ENCODE measurements around the gene GTF2A1L.

Gene GTF2A1L

DNA sequence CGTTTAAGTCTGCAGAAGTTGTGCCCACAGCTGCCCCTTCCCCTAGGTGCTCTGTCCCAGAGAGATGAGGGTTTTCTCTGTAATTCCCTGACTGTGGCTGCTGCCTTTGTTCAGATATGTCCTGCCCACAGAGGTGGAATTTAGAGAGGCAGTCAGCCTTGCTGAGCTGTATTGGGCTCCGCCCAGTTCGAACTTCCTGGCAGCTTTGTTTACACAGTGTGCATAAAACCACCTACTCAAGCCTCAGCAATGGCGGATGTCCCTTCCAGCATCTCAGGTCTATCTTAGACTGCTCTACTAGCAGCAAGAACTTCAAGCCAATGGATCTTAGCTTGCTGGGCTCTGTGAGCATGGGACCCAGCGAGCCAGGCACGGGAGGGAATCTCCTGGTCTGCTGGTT is 89.8 kb downstream of the GTF2A1L start:
- no peak for TF ChIP-seq Cebpa-rat (IDR thresholded peaks at IDR 0.05)
- H3K4me2 ChIP-seq, result peak overlapping the region in 2 of 11 experiments; percentile 19 to 22; a peak in 2 of 22 replicates
- H3K4me3 ChIP-seq, result no peak overlapping the region
- peak overlapping the region in 2 of 11 experiments; percentile 1 to 20; a peak in 2 of 22 replicates for H3K27ac ChIP-seq
- no peaks in the 10 kb centered on the region for H3K27me3 ChIP-seq
- no peaks in the 10 kb centered on the region for H4K20me1 ChIP-seq
- peaks cover 0 to 17% (median 0%) of the 10 kb centered on the region in 11 experiments; a peak in 4 of 22 replicates for H3K9me3 ChIP-seq (replicated peaks in 1 of 11)
- no peak overlapping the region for H3K9ac ChIP-seq
- H3K36me3 ChIP-seq, result no peaks in the 10 kb centered on the region
- H3K4me1 ChIP-seq, result peaks cover 0 to 24% (median 6%) of the 10 kb centered on the region in 10 experiments; a peak in 11 of 20 replicates

DNA sequence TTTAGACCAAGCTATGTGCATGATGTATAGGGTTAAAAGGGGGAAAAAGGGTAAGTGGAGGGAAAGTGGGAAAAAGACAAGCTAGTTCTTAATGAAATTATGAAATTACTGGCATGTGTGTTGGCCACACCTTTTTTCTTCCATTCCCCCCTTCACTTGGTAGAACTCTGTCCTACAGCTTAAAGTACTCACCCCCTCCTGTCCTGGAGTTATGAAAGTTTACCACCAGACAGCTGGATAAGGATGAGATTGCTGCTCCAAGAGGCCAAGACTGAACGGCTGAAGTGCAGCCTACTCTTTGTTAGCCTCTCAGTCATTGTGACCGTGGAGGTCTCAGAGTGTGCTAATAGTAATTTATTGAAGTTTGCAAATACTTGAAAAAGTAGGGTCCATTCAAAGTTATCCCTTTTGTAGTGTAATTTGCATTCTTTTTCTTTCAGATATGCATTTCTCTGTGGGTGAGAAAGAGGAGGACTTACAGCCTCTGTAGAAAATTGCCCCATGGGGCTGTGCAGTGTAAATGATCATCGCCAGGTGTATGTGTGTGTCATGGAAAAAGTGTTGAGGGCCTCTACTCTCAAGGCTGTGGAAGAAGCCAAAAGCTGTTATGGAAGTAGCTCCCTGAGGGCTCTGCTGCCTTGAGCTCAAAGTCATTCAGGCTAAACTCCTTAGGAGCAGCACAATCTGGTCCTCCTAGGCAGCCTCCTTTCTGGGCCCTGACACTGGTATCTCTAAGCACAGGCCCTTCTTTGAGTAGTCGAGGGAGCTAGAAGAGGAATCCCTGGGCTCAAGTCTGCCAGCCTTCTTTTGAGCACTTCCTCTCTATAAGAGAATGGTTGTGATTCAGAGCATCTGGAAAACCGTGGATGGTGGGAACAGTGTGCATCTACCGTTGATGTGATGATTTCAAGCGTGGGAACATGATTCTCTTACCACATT is 91.7 kb downstream of the GTF2A1L start:
- Histone ChIP-seq H3K27me3 (no peaks in the 10 kb centered on the region), H3K27ac (no peak overlapping the region), H3K4me1 (peaks cover 0 to 24% (median 6%) of the 10 kb centered on the region in 10 experiments; a peak in 11 of 20 replicates), H3K9me3 (replicated peaks in 1 of 11) (peaks cover 0 to 17% (median 0%) of the 10 kb centered on the region in 11 experiments; a peak in 4 of 22 replicates), H3K36me3 (no peaks in the 10 kb centered on the region), H3K4me2 (no peak overlapping the region), H3K4me3 (no peak overlapping the region), H4K20me1 (no peaks in the 10 kb centered on the region), H3K9ac (no peak overlapping the region)
- no peak for TF ChIP-seq Cebpa-rat (IDR thresholded peaks at IDR 0.05)

DNA sequence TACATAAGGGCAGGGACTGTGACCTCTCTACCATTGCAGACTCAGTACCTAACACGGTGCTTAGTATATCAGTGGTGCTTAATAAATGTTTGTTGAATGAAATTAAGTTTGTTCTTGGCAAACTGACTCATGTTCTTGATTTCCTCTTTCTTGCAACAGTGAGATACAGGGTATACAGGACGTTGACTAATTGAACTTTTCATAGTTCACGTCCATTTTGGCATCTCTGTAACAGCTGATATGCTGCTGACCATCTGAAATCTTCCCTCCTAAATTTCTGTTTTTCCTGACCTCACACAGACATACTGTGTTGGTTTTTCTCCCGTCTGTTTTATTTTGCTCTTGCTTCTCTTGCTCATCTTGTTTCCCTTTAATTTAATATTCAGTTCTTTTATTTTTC is 93.7 kb downstream of the GTF2A1L start:
- peaks cover 0 to 17% (median 0%) of the 10 kb centered on the region in 11 experiments; a peak in 4 of 22 replicates for H3K9me3 ChIP-seq (replicated peaks in 1 of 11)
- H3K4me3 ChIP-seq, result no peak overlapping the region
- no peak overlapping the region for H3K9ac ChIP-seq
- H3K4me1 ChIP-seq, result peaks cover 0 to 39% (median 6%) of the 10 kb centered on the region in 10 experiments; a peak in 12 of 20 replicates
- no peaks in the 10 kb centered on the region for H3K27me3 ChIP-seq
- H3K36me3 ChIP-seq, result no peaks in the 10 kb centered on the region
- TF ChIP-seq Cebpa-rat (IDR thresholded peaks at IDR 0.05), result no peak
- peak overlapping the region in 3 of 11 experiments; percentile 15 to 57 (median 51); a peak in 4 of 22 replicates for H3K27ac ChIP-seq
- no peaks in the 10 kb centered on the region for H4K20me1 ChIP-seq
- H3K4me2 ChIP-seq, result peak overlapping the region in 4 of 11 experiments; percentile 5 to 41 (median 34); a peak in 6 of 22 replicates

DNA sequence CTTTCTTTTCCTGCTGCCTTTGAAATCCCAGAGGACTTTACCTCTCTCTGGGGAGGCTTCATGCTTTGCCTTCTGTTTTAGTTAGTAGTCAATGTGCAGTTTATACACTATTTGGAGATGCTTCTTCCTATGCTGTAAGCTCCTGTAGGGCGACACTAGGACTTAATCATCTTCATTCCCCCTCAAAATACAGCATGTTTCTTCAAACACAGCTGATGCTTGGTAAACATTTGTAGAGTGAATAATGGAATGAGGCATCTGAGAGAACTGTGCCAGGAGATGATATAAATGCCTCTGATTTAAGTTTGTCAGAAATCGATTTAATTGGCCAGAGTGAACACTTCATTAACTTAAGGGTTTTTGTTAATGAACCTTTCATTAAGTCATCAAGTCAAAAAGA is 94.5 kb downstream of the GTF2A1L start:
- Histone ChIP-seq H3K27ac (peak overlapping the region in 2 of 11 experiments; percentile 51 to 57; a peak in 4 of 22 replicates), H3K4me3 (no peak overlapping the region), H3K27me3 (no peaks in the 10 kb centered on the region), H3K9me3 (replicated peaks in 1 of 11) (peaks cover 0 to 14% (median 0%) of the 10 kb centered on the region in 11 experiments; a peak in 4 of 22 replicates), H3K9ac (no peak overlapping the region), H3K36me3 (no peaks in the 10 kb centered on the region), H4K20me1 (no peaks in the 10 kb centered on the region), H3K4me2 (peak overlapping the region in 4 of 11 experiments; percentile 12 to 41 (median 34); a peak in 6 of 22 replicates), H3K4me1 (peaks cover 0 to 38% (median 6%) of the 10 kb centered on the region in 10 experiments; a peak in 12 of 20 replicates)
- no peak for TF ChIP-seq Cebpa-rat (IDR thresholded peaks at IDR 0.05)

DNA sequence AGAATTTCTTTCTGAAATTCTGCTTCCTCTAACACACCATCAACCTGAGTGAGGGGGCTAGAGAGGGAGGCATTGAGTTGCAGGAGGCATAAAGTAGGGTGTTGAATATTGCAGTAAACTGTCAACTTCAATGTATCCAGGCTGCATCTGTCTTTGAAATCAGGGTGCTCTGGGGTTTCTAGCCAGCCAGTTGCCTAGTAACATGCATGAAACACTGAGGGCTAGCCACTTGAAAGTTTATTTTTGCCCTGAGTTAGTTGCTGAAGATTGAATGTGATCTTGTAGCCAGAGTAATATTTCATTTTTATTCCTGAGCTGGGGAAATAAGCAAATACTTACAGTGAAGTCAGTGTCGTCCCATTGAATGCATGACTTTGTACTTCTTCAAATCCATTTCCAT is 96.0 kb downstream of the GTF2A1L start:
- no peak overlapping the region for H3K9ac ChIP-seq
- peaks cover 0 to 31% (median 6%) of the 10 kb centered on the region in 10 experiments; a peak in 12 of 20 replicates for H3K4me1 ChIP-seq
- H3K4me2 ChIP-seq, result no peak overlapping the region
- H3K9me3 ChIP-seq (replicated peaks in 1 of 11), result no peaks in the 10 kb centered on the region
- no peaks in the 10 kb centered on the region for H3K36me3 ChIP-seq
- H4K20me1 ChIP-seq, result no peaks in the 10 kb centered on the region
- H3K4me3 ChIP-seq, result no peak overlapping the region
- H3K27ac ChIP-seq, result no peak overlapping the region
- no peaks in the 10 kb centered on the region for H3K27me3 ChIP-seq
- no peak for TF ChIP-seq Cebpa-rat (IDR thresholded peaks at IDR 0.05)

DNA sequence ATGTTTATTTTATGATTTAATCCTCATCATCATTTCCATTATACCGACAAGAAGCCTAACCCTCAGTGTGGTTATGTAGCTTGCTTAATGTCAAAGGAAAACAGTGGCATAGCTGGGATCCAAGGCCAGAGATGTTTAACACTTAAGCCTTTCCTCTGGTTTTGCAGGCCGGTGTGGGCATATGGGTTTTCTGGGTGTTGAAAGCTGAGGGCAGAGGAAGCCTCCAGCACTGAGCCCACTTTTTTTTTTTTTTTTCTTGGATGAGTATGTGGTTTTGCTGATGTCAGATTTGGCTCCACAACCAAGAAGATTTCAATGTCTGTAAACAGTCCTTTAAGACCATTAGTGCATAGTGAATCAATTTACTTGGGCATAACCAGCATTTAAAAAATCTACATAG is 96.6 kb downstream of the GTF2A1L start:
- no peaks in the 10 kb centered on the region for H3K9me3 ChIP-seq (replicated peaks in 1 of 11)

DNA sequence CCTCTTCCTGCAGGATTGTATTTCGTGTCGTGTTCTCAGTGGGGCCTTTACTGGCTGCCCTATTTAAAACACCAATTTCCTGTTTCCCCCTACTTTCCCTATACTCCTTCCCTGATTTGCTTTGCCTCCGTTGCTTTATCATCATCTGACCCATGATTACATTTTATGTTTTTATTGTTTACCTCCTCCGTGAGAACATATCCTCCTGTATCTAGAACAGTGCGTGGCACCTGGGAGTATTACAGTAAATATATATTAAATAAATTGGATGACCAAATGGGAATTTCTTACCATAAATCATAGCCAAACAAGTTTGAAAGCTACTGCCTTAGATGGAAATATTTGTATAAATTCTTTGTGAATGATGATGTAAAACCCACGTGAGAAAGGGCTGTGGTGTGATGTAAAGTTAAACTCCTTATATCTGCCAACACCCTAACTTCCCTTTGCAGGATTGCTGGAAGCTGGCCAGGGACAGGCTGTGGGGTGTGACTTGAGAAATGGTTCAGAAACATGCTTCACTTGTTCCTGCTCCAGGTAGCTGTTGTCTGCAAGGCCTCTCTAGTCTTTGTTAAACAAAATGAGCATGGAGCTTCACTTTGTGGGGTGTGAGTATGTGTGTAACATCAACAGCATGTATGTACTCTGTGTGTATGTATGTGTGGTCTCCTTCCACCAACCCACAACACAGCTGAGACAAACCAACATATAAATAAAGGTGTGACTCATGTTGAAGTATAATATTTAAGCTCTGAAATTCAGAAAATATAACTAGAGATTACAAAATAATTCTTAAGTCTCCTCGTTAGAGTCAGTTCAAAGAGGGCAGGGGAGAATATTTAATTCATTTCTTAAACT is 97.6 kb downstream of the GTF2A1L start:
- H3K4me3 ChIP-seq, result no peak overlapping the region
- no peak overlapping the region for H3K9ac ChIP-seq
- peak overlapping the region in 1 of 11 experiments; percentile 12; a peak in 1 of 22 replicates for H3K27ac ChIP-seq
- H3K4me2 ChIP-seq, result peak overlapping the region in 3 of 11 experiments; percentile 26 to 49 (median 46); a peak in 5 of 22 replicates
- H3K4me1 ChIP-seq, result peaks cover 0 to 31% (median 6%) of the 10 kb centered on the region in 10 experiments; a peak in 12 of 20 replicates
- TF ChIP-seq Cebpa-rat (IDR thresholded peaks at IDR 0.05), result no peak
- no peaks in the 10 kb centered on the region for H3K9me3 ChIP-seq (replicated peaks in 1 of 11)
- H4K20me1 ChIP-seq, result no peaks in the 10 kb centered on the region
- H3K36me3 ChIP-seq, result no peaks in the 10 kb centered on the region
- no peaks in the 10 kb centered on the region for H3K27me3 ChIP-seq

More for the DNA sequence above, 96.6 kb downstream of the GTF2A1L start:
- Histone ChIP-seq H3K9ac (no peak overlapping the region), H4K20me1 (no peaks in the 10 kb centered on the region), H3K4me2 (no peak overlapping the region), H3K27me3 (no peaks in the 10 kb centered on the region), H3K36me3 (no peaks in the 10 kb centered on the region), H3K4me1 (peaks cover 0 to 31% (median 6%) of the 10 kb centered on the region in 10 experiments; a peak in 12 of 20 replicates), H3K27ac (no peak overlapping the region), H3K4me3 (no peak overlapping the region)
- no peak for TF ChIP-seq Cebpa-rat (IDR thresholded peaks at IDR 0.05)

DNA sequence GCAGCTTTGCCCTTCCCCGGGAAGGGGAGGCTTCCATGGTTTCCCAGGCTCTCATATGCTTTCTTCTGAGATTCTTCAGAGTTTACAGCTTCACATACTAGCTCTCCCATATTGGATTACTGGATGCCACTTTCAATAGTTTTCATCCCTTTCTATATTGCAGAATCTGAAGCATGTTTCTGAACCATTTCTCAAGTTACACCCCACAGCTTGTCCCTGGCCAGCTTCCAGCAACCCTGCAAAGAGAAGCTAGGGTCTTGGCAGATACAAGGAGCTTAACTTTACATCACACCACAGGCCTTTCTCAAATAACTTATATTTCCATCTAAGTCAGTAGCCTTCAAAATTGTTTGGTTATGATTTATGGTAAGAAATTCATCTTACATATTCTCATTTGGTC is 98.3 kb downstream of the GTF2A1L start:
- Histone ChIP-seq H3K4me1 (peaks cover 0 to 28% (median 6%) of the 10 kb centered on the region in 10 experiments; a peak in 12 of 20 replicates), H3K4me3 (no peak overlapping the region), H3K27ac (no peak overlapping the region), H3K4me2 (no peak overlapping the region; a peak in 1 of 22 replicates), H3K27me3 (no peaks in the 10 kb centered on the region), H3K36me3 (no peaks in the 10 kb centered on the region), H3K9me3 (replicated peaks in 1 of 11) (no peaks in the 10 kb centered on the region), H3K9ac (no peak overlapping the region), H4K20me1 (no peaks in the 10 kb centered on the region)
- no peak for TF ChIP-seq Cebpa-rat (IDR thresholded peaks at IDR 0.05)

Data from BLaER1 treated with 17β-estradiol and CSF1 and Interleukin-3, amounts not matched to agents 10 nM and 100 nM (cell line).